HG03045 (cell line): ENCODE results near the gene HILPDA.
"Not testable (repeated sequence)": the region's sequence is repeated elsewhere in the genome, so short reads cannot be mapped to it uniquely, and the experiment has no call there.

Source experiments
- ATAC-seq: cut with Tn5 transposase; IDR thresholded peaks from one replicate; pipeline ENCODE4 v1.9.1; 2021; ENCODE audit warnings: mild to moderate bottlenecking, moderate library complexity; ENCODE audit not compliant: unreplicated experiment

Gene HILPDA

DNA sequence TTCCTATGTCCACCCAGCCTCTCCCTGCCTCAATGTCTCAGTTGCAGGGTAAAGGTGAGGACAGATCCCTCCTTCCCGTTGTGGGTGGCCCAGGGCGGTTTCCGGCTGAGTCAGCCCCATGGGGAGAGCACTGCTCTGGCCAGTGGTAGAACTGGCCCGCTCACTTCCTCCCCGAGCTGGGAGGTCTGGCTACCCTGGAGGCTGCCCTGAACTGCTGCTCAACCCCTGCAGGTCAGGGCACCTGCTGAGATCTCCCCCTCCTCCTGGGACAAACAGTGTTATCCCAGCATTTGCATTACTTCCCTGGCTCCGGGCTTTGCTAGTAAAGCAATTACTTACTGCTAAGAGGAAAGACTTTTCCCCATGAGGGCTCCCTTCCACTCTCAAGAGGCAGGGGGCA lies 24.5 kb upstream of the HILPDA start:
- no peak for ATAC-seq

DNA sequence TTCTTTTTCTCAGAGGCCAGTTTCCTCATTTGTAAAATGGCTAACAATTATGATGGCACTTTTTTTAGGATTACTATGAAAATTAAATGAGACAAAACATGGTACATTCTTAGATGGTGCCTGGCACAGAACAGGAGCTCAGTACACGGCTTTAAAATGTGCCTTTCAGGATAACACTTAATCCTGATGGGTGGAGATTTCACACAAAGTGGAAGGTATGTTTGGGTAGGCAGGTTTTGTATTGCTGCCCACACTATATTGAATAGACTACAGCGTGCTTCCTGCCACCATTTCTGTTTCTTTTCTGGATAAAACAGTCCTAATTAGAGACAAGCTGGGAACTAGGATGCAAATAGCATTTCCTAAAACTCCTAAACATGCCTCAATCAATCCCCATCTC lies 23.9 kb upstream of the HILPDA start:
- no peak for ATAC-seq

DNA sequence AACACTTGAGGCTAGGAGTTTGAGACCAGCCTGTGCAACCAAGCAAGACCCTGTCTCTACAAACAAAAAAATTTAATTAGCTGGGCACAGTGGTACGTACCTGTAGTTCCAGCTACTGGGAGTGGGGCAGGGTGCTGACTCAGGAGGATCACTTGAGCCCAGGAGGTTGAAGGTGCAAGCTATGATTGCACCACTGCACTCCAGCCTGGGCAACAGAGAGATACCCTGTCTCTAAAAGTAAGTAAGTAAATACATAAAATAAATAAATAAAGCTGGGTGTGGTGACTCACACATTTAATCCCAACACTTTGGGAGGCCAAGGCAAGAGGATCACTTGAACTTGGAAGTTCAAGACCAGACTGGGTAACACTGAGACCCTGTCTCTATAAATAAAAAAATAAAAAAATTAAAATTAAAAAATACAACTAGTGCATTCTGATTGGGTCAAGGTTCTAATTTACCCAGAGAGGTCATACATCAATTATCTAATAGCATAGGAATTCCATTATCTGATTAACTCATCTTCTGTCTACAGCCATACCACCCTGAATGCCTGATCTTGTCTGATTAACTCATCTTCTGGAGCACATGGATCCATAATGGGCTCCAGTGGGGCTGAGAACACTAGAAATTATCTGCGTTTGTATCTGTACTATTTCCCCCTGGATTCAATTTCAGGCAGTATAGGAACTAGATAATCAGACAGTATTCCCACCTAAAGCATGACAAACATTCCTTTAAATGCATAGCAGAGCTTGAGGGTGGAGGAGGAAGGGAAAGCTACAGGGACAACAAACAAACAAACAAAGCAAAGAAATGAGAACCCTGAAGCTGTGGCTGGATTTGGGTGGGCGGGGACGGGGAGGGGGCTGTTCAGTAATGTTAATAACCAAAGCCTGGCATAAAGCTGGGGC lies 21.0 kb upstream of the HILPDA start:
- no peak for ATAC-seq

DNA sequence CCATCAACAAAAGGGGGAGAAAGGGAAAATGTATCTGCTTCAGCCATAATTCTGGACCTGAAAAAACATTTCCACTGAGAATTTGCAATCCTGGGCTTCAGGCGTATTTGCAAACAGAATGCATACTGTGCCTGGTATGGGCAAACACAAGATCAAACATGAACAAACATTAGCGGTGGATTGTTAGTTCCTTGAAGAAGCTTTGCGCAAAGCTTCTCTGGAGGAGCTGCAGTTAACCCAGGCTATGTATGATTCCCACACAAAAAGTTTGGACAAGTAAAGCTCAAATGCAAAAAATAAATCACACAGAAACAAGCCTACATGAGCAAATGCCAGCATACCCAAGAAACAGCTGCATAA lies 20.4 kb upstream of the HILPDA start:
- no peak for ATAC-seq

DNA sequence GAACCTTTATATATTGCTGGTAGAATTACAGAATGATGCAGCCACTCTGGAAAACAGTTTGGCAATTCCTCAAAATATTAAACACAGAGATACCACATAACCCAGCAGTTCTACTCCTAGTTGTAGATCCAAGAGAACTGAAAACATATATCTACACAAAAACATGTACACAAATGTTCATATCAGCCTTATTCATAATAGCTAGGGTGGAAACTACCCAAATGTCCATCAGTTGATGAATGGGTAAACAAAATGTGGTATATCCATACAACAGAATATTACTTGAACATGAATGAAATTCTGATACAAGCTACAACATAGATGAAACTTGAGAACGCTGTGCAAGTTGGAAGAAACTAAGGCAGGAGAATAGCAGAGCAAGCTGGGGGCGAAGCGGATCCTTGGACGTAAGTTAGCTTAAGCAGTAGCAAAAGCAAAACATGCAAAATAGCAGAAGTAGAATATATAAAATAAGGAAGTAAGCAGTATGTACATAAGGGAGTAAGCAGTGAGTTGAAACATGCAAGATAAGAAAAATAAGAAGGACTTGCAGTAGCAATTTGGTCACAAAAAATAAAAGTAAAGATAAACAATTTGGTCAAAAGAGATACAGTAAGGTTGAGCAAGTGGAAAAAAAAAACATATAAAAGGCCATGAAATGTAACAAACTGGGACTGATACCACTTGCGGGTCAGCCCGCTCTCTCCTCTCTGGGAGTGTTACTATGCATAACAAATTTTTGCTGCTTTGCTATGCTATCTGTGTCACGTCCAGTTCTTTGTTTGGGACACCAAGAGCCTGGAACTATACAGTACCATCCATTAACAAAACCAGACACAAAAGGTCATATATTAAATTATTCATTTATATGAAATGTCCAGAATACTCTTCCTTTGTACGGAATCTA lies 18.0 kb upstream of the HILPDA start:
- no peak for ATAC-seq

DNA sequence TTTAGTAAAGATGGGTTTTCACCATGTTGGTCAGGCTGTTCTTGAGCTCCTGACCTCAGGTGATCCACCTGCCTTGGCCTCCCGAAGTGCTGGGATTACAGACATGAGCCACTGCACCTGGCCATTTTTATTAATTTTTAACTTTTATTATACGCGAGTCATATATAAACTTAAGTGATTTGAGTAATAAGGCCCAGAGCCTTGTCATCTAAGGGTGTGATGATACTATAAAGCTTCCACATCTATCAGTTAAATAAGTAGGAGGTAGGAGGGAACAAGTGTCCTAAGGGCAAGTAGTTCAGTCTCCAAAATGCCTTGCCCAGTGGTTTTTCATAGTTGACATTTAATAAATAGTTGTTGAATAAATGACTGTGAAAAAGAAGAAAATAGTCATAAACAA lies 13.3 kb upstream of the HILPDA start:
- no peak for ATAC-seq

DNA sequence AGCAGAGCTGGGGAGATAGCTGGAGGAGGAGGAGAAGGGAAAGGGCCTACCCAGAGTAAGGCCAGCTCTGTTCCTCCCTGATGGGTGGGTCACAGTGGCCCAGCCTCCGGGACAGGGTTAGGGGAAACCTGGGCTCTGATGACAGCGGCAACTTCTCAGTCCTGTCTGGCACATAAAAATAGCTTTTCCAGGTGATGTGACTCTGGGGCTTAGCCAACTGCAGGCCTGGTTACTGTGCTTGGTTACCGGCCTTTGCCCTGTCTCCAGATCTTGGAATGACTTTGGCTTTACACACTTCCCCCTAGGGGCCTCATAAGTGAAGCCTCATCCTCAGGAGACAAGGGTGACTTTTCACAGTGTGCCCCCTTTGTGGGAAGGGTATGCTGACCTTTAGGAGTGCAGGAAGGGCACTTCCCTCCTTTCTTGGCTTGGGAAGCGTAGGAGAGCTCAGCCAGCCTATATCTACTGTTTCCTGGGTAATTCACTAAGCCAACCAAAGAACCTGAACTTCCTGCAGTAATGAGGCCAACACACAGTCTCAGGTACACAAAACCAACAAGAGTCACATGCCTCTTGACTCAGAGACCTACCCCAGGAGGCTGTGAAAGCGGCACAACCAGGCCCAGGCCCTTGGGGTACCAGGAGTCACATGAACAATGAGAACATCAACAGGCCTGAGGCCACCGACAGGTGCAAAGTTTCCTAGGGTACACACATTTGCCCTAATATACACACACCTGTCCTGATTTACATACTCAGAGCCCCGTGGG lies 11.7 kb upstream of the HILPDA start:
- no peak for ATAC-seq

DNA sequence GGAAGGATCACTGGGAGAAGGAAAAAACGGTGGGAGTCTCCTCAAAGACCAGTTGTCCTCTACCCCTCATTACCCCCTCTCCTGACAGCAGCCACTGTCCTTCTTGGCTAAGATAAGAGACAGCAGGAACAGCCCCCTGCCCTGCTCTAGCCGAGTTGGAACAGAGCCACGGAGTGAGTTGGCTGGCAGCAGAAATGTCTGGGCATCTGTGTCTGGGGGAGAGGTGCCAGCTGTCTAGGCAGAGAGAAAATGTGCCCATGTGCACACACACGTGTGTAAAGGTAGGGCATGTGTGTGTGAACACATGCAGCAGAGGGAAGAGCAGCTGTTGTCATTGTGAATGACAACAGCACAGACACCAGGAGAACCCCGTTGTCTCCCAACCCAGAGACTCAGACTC lies 9.4 kb upstream of the HILPDA start:
- no peak for ATAC-seq

DNA sequence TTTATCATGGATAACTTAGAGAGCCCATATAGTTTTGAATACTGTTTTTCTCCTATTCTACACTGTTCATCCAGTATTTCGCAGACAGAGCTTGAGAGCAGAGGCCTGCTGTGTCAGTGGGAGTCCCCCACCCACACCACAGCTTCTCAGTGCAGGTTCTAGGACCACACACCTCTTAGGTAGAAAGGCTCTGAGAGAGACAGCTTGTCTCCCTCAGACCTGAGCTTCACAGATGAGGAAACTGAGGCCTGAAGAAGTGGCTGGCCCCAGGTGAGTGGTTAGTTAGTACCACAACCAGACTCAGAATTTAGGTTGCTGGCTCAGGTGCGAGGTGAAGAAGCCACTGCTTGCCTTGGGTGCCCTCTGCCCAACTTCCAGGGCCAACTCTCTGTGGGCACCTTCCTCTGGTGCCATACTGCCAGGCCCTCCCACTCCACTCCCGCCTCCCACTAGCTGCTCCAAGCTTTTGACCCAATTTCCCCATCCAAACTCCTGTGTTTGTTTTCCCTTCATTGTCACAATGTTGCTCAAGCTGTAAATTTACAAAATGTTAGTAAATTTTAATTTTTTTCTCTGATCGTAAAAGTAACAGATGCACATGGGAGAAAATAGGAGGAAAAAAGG lies 7.6 kb upstream of the HILPDA start:
- ATAC-seq: no peak

DNA sequence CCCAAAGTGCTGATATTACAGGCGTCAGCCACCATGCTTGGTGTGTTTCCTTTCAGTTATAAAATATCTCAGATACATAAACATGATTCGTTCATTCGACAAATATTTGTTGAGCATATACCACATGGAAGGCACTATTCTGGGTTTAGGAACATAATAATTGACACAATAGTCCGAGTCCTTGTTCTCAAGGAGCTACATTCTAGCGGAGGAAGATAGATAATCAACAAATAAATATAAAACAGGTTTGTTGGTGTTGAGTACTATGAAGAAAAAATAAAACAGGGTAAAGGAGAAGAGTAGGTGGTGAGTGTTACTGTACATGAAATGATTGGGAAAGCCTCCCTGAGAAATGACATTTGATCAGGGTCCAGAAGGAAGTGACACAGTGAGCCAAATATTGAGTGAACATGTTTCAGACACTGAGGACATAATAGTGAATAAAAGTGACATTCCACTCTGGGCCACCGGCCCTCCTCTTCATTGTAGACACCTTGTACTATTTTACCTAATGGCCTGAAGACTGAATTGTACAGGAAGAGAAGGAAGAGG lies 6.9 kb upstream of the HILPDA start:
- no peak for ATAC-seq

DNA sequence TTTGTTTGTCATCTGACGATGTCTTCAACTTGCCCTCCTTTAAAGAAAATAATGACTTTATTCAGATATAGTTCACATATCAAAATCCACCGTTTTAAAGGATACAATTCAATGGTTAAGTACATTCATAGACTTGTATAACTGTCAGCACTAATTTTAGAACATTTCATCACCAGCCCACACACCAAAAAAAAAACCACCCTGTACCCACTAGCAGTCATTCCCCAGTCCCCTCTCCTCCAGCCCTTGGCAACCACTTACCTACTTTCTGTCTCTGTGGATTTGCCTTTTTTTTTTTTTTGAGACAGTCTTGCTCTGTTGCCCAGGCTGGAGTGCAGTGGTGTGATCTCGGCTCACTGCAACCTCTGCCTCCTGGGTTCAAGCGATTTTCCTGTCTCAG lies 5.3 kb upstream of the HILPDA start:
- no peak for ATAC-seq

DNA sequence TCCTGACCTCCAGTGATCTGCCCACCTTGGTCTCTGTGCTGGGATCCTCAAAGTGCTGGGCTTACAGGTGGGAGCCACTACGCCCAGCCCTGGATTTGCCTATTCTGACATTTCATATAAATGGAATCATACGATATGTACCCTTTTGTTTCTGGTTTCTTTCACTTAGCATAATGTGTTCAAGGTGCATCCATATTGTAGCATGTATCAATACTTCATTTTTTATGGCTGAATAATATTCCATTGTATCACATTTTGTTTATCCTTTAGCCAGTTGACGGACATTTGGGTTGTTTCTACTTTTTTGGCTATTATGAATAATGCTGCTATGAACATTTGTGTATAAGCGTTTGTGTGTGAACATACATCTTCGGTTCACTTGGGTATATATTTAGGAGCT lies 4.8 kb upstream of the HILPDA start:
- ATAC-seq: no peak

DNA sequence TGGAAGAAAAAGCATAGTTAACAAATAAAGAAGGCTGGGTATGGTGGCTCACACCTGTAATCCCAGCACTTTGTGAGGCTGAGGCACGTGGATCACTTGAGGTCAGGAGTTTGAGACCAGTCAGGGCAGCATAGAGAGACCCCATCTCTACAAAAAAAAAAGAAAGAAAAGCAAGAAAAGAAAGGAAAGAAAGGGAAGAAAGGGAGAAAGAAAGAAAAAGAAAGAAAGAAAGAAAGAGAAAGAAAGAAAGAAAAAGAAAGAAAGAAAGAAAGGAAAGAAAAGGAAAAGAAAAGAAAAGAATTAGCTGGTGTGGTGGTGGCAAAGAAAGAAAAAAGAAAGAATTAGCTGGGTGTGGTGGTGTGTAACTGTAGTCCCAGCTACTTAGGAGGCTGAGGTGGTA lies 3.1 kb upstream of the HILPDA start:
- ATAC-seq: no peak

DNA sequence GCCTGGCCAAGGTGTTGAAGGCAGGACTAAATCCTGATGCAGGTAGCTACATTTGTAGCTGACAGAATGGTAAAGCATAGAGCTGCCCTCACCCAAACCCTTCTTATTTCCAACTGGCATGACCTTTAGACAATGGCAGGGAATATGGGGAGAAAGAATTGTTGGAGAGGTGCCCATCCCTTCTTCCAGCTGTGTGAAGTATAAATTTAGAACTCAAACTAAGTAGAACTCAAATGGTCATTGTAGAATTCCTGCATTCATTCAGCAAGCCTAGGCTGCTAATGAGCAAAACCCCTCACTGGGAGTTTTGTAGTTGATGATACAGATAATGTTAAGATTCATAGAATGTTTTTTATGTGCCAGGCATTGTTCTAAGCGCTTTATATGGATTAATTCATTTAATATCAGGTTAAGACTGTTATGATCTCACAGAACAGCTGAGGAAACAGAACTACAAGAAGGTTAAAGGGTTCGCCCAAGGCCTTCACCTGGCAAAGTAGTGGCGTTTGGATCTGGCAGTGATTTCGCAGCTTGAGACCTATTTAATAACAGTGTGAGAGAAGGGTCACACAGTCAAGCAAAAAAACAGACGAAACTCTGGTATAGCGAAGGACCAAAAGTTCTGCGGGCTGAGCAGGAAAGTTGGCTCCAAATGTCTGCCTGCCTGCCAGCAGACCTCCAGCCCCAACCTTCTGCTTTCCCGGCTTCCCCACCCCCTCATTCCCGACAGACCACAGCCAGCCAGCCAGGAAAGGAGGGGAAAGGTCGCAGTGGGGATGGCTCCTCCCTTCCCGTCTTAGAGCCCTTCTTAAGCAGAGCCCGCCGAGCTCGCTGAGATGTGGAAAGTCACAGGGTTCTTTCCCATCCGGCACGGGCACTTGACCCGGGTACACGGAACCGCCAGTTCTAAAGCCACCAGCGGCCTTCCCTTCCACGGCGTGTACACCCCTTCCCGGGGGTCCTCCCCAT lies 1.6 kb upstream of the HILPDA start:
- ATAC-seq: no peak

DNA sequence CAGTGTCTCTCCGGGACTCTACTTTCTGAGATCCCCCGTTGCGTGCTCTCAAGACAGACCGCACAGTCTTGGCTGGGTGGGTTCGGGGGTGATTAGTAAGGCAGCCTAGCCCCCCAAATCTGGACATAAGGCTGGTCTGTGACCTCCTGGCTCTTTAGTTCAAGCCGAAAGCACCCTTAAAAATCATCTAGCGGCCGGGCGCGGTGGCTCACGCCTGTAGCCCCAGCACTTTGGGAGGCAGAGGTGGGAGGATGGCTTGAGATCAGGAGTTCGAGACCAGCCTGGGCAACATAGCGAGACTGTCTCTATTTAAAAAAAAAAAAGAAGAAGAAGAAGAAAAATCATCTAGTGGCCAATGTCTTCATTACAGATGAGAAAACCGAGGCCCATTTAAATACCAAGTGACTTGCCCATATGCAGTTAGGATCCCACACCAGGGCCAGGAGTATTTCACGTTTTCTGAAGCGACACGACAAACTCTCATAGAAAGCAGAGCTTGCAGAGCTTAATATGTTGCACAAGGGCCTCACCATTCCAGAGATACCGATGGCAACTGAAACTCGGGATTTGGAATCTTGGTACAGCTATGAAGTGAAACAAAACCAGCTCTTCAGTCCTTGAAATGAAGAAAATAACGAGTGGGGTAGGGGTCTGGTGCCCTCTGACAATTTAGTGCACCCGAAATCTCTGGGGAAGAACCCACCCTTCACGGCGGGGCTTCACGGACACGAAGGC lies 703 bp upstream of the HILPDA start:
- ATAC-seq: no peak

DNA sequence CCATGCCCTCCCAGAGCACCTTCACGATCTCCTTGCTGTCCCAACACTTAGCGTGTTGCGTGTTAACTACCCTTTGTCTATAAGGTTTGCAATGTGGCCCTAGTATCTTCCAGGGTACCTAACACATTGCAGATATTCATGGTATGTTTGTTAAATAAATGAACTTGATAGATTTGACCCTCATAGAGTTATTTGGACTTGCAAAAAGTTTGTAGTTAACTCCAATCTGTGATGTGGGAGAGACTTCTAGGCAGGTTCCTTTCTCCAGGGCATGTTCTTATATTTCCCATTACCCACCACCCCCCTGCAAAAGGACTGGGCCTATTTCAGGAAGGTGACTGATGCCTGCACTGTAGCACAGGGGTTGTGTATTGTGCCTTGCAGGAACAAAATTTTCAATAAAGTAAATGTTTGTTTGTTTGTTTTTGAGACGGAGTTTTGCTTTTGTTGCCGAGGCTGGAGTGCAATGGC lies 612 bp downstream of the HILPDA start:
- no peak for ATAC-seq

DNA sequence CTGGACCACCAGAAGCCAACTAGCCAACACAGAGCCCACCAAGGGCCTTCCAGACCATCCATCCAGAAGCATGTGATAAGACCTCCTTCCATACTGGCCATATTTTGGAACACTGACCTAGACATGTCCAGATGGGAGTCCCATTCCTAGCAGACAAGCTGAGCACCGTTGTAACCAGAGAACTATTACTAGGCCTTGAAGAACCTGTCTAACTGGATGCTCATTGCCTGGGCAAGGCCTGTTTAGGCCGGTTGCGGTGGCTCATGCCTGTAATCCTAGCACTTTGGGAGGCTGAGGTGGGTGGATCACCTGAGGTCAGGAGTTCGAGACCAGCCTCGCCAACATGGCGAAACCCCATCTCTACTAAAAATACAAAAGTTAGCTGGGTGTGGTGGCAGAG lies 1.7 kb downstream of the HILPDA start:
- ATAC-seq: not testable (repeated sequence)

DNA sequence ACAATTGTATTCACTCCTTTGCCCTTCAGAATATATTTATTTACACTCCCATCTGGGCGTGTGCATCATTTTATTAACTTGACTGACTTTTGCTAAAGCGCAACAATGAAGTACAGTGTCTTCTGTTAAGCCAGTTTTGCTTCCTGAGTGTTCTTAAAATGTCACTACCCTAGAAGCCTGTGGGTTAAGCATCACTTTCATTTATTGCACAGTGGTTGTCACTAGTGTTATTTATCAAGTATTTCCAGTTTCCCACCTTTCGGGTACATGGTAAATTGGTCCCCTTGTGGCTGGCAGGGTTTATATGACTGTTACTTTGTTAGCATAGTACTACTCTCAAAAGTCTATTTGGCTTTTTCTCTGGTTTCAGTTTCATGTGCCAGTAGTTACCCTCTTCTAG lies 3.3 kb downstream of the HILPDA start:
- no peak for ATAC-seq
